Activated CD4-positive, alpha-beta memory T cell treated with anti-CD3 and anti-CD28 coated beads, Interleukin-2, amount 10 ng/mL, durations not matched to agents 7 days and 5 days (primary cell): ENCODE data around the gene SLC6A9. TPM values are rescaled to one million over a fixed set of nuclear protein-coding genes. Genes with fewer than 3 reads are reported as not detected.

Experiments
- CTCF ChIA-PET: fragments of 350-600 bp; sonication (Branson Sonifier 250); formaldehyde crosslinking; loops from one replicate; lab custom pipeline; 2021; ENCODE audit warnings: antibody characterized with exemption, inconsistent platforms; lab: Charles Lee
- POLR2A ChIA-PET: fragments of 350-600 bp; sonication (Branson Sonifier 250); formaldehyde crosslinking; loops from one replicate; lab custom pipeline; 2021; ENCODE audit warnings: antibody characterized with exemption; lab: Charles Lee
- DNase-seq: peaks from one replicate; pipeline ENCODE4 v3.0.0-alpha.2; 2020
- H3K27ac Mint-ChIP-seq: one replicate; pipeline ENCODE4 v1.8.0; 2021; ENCODE audit warnings: mild to moderate bottlenecking, mixed read lengths
- H3K27me3 Mint-ChIP-seq: one replicate; pipeline ENCODE4 v1.8.0; 2021; ENCODE audit warnings: mixed read lengths
- H3K36me3 Mint-ChIP-seq: one replicate; pipeline ENCODE4 v1.8.0; 2021; ENCODE audit warnings: low read depth, mixed read lengths
- H3K4me1 Mint-ChIP-seq: one replicate; pipeline ENCODE4 v1.8.0; 2021; ENCODE audit warnings: mixed read lengths
- H3K4me3 Mint-ChIP-seq: one replicate; pipeline ENCODE4 v1.8.0; 2021; ENCODE audit warnings: mild to moderate bottlenecking, mixed read lengths
- H3K9me3 Mint-ChIP-seq: one replicate; pipeline ENCODE4 v1.8.0; 2021; ENCODE audit warnings: mixed read lengths
- total RNA-seq, 2 experiments: library from RNA; stranded (reverse); gene quantifications; one replicate each; pipeline ENCODE4 v1.2.3, GENCODE V29; 2021

The SLC6A9 gene
- total RNA-seq, 2 experiments from 2014 or later: 4.8 to 5.7 TPM

- H3K4me1 Mint-ChIP-seq: no peaks in the 10 kb centered on the region
- CTCF ChIA-PET: interaction anchor here (0.8 kb wide), 1 partner anchor 26 kb away, joined by 7 read pairs; no protein-coding TSS in a partner anchor
- no peak overlapping the region for H3K27ac Mint-ChIP-seq
- no peak overlapping the region for H3K4me3 Mint-ChIP-seq
- POLR2A ChIA-PET: no interaction called here
- H3K36me3 Mint-ChIP-seq: no peaks in the 10 kb centered on the region
- no peaks in the 10 kb centered on the region for H3K27me3 Mint-ChIP-seq
- no peaks in the 10 kb centered on the region for H3K9me3 Mint-ChIP-seq
- DNase-seq: no peak
These were observed 20.3 kb downstream of the SLC6A9 start for GRCh38 chr1:44010935-44011471.

GRCh38 chr1:44008259-44008658 lies 23.0 kb downstream of the SLC6A9 start:
- ChIA-PET CTCF (interaction anchor here (0.8 to 4.5 kb wide), 2 partner anchors 15 to 40 kb away, joined by 7 to 61 read pairs; no protein-coding TSS in a partner anchor), POLR2A (no interaction called here)
- H3K4me3 Mint-ChIP-seq: no peak overlapping the region
- H3K4me1 Mint-ChIP-seq: no peaks in the 10 kb centered on the region
- H3K27me3 Mint-ChIP-seq: no peaks in the 10 kb centered on the region
- no peaks in the 10 kb centered on the region for H3K9me3 Mint-ChIP-seq
- no peaks in the 10 kb centered on the region for H3K36me3 Mint-ChIP-seq
- no peak for DNase-seq
- no peak overlapping the region for H3K27ac Mint-ChIP-seq

- ChIA-PET POLR2A (no interaction called here), CTCF (interaction anchor here (1.1 to 1.5 kb wide), 3 partner anchors 33 to 45 kb away, joined by 4 to 7 read pairs (median 4); no protein-coding TSS in a partner anchor)
- H3K4me1 Mint-ChIP-seq: peaks cover 5% of the 10 kb centered on the region
- no peaks in the 10 kb centered on the region for H3K27me3 Mint-ChIP-seq
- H3K27ac Mint-ChIP-seq: no peak overlapping the region
- no peak for DNase-seq
- H3K9me3 Mint-ChIP-seq: no peaks in the 10 kb centered on the region
- no peaks in the 10 kb centered on the region for H3K36me3 Mint-ChIP-seq
- H3K4me3 Mint-ChIP-seq: no peak overlapping the region
These were observed 28.6 kb downstream of the SLC6A9 start for GRCh38 chr1:44002606-44003157.

GRCh38 chr1:44002165-44002564 lies 29.1 kb downstream of the SLC6A9 start:
- no peaks in the 10 kb centered on the region for H3K27me3 Mint-ChIP-seq
- ChIA-PET POLR2A (no interaction called here), CTCF (interaction anchor here (1.1 to 1.5 kb wide), 2 partner anchors 35 to 45 kb away, joined by 4 to 7 read pairs; no protein-coding TSS in a partner anchor)
- H3K36me3 Mint-ChIP-seq: no peaks in the 10 kb centered on the region
- H3K9me3 Mint-ChIP-seq: no peaks in the 10 kb centered on the region
- H3K4me1 Mint-ChIP-seq: peaks cover 5% of the 10 kb centered on the region
- no peak overlapping the region for H3K4me3 Mint-ChIP-seq
- no peak for DNase-seq
- H3K27ac Mint-ChIP-seq: no peak overlapping the region

- ChIA-PET CTCF (no interaction called here), POLR2A (no interaction called here)
- Mint-ChIP-seq H3K27ac (no peak overlapping the region), H3K36me3 (no peaks in the 10 kb centered on the region), H3K27me3 (no peaks in the 10 kb centered on the region), H3K4me3 (no peak overlapping the region), H3K4me1 (peaks cover 5% of the 10 kb centered on the region), H3K9me3 (no peaks in the 10 kb centered on the region)
- no peak for DNase-seq
These were observed 31.1 kb downstream of the SLC6A9 start for GRCh38 chr1:44000122-44000665.

- H3K4me3 Mint-ChIP-seq: no peak overlapping the region
- no peaks in the 10 kb centered on the region for H3K9me3 Mint-ChIP-seq
- no peaks in the 10 kb centered on the region for H3K27me3 Mint-ChIP-seq
- H3K36me3 Mint-ChIP-seq: no peaks in the 10 kb centered on the region
- ChIA-PET POLR2A (no interaction called here), CTCF (interaction anchor here (1.1 kb wide), 1 partner anchor 37 kb away, joined by 3 read pairs; no protein-coding TSS in a partner anchor)
- no peak overlapping the region for H3K27ac Mint-ChIP-seq
- peaks cover 7% of the 10 kb centered on the region for H3K4me1 Mint-ChIP-seq
- no peak for DNase-seq
These were observed 31.8 kb downstream of the SLC6A9 start for GRCh38 chr1:43999455-43999854.

GRCh38 chr1:43998000-43998378 lies 33.3 kb downstream of the SLC6A9 start:
- no peaks in the 10 kb centered on the region for H3K36me3 Mint-ChIP-seq
- ChIA-PET POLR2A (no interaction called here), CTCF (interaction anchor here (0.6 kb wide), 1 partner anchor 11 kb away, joined by 3 read pairs; no protein-coding TSS in a partner anchor)
- H3K27me3 Mint-ChIP-seq: no peaks in the 10 kb centered on the region
- no peaks in the 10 kb centered on the region for H3K9me3 Mint-ChIP-seq
- no peak for DNase-seq
- H3K4me1 Mint-ChIP-seq: peaks cover 10% of the 10 kb centered on the region
- no peak overlapping the region for H3K4me3 Mint-ChIP-seq
- H3K27ac Mint-ChIP-seq: no peak overlapping the region

GRCh38 chr1:43997295-43997999 lies 33.8 kb downstream of the SLC6A9 start:
- Mint-ChIP-seq H3K4me3 (no peak overlapping the region), H3K27me3 (no peaks in the 10 kb centered on the region), H3K4me1 (peaks cover 14% of the 10 kb centered on the region), H3K9me3 (no peaks in the 10 kb centered on the region), H3K36me3 (no peaks in the 10 kb centered on the region), H3K27ac (no peak overlapping the region)
- DNase-seq: no peak
- ChIA-PET POLR2A (no interaction called here), CTCF (no interaction called here)

GRCh38 chr1:43996733-43997115 lies 34.5 kb downstream of the SLC6A9 start:
- ChIA-PET CTCF (no interaction called here), POLR2A (no interaction called here)
- H3K4me3 Mint-ChIP-seq: no peak overlapping the region
- H3K4me1 Mint-ChIP-seq: peaks cover 20% of the 10 kb centered on the region
- no peaks in the 10 kb centered on the region for H3K36me3 Mint-ChIP-seq
- H3K27ac Mint-ChIP-seq: no peak overlapping the region
- H3K27me3 Mint-ChIP-seq: no peaks in the 10 kb centered on the region
- DNase-seq: no peak
- H3K9me3 Mint-ChIP-seq: no peaks in the 10 kb centered on the region

- Mint-ChIP-seq H3K4me1 (peaks cover 26% of the 10 kb centered on the region), H3K4me3 (no peak overlapping the region), H3K9me3 (no peaks in the 10 kb centered on the region), H3K27me3 (no peaks in the 10 kb centered on the region), H3K36me3 (no peaks in the 10 kb centered on the region), H3K27ac (no peak overlapping the region)
- no peak for DNase-seq
- POLR2A ChIA-PET: no interaction called here
- CTCF ChIA-PET: interaction anchor here (1.3 kb wide), 1 partner anchor 52 kb away, joined by 4 read pairs; no protein-coding TSS in a partner anchor
These were observed 35.1 kb downstream of the SLC6A9 start for GRCh38 chr1:43995984-43996732.

- Mint-ChIP-seq H3K9me3 (no peaks in the 10 kb centered on the region), H3K27ac (no peak overlapping the region), H3K27me3 (no peaks in the 10 kb centered on the region), H3K4me3 (no peak overlapping the region), H3K36me3 (no peaks in the 10 kb centered on the region), H3K4me1 (peaks cover 29% of the 10 kb centered on the region)
- POLR2A ChIA-PET: no interaction called here
- CTCF ChIA-PET: interaction anchor here (0.6 to 1.3 kb wide), 3 partner anchors 9 to 53 kb away, joined by 3 to 5 read pairs (median 4); no protein-coding TSS in a partner anchor
- DNase-seq: no peak
These were observed 36.2 kb downstream of the SLC6A9 start for GRCh38 chr1:43994794-43995790.

GRCh38 chr1:43994071-43994470 lies 37.2 kb downstream of the SLC6A9 start:
- Mint-ChIP-seq H3K27ac (no peak overlapping the region), H3K27me3 (no peaks in the 10 kb centered on the region), H3K4me3 (no peak overlapping the region), H3K9me3 (no peaks in the 10 kb centered on the region), H3K4me1 (peaks cover 29% of the 10 kb centered on the region), H3K36me3 (no peaks in the 10 kb centered on the region)
- CTCF ChIA-PET: interaction anchor here (0.6 to 2.9 kb wide), 7 partner anchors 10 to 59 kb away, joined by 3 to 12 read pairs (median 5); partner anchors contain the start of gene ATP6V0B
- no peak for DNase-seq
- POLR2A ChIA-PET: no interaction called here
